HepG2 (cell line): ENCODE measurements around the gene NPPC. TPM values are rescaled to one million over a fixed set of nuclear protein-coding genes. Genes with fewer than 3 reads are reported as not detected.

Experiments used
- CBFB ChIP-seq: sonication (generic); formaldehyde crosslinking; IDR thresholded peaks from 2 replicates; pipeline ENCODE4 v1.4.0; 2020; ENCODE audit warnings: missing genetic modification reagents
- DDIT3 ChIP-seq: sonication (generic); formaldehyde crosslinking; IDR thresholded peaks from 2 replicates; pipeline ENCODE4 v1.4.0; 2020; ENCODE audit warnings: mild to moderate bottlenecking, missing genetic modification reagents
- FOXA1 ChIP-seq, 2 experiments: fragments of 450-650 bp in 1 of 2; sonication (generic) in 1 of 2; formaldehyde crosslinking in 1 of 2; IDR thresholded peaks; 2 replicates each; pipeline versions ENCODE4 v1.4.0 to v1.6.1; 2016 to 2020; ENCODE audit warnings: missing genetic modification reagents in 1 of 2
- GMEB1 ChIP-seq: sonication (generic); formaldehyde crosslinking; IDR thresholded peaks from 2 replicates; pipeline ENCODE4 v1.5.1; 2020; ENCODE audit warnings: missing genetic modification reagents, mild to moderate bottlenecking, borderline replicate concordance
- MAZ ChIP-seq, 2 experiments: sonication (generic) in 1 of 2; formaldehyde crosslinking in 1 of 2; IDR thresholded peaks; 2 replicates each; pipeline versions ENCODE4 v1.5.0 to v1.6.1; 2012 to 2020; ENCODE audit warnings: low read depth in 2 of 2, mild to moderate bottlenecking in 2 of 2, borderline replicate concordance in 1 of 2, improper control_type of control experiment in 1 of 2, low read length in 1 of 2, missing genetic modification reagents in 1 of 2, moderate library complexity in 1 of 2
- PRDM15 ChIP-seq: sonication (generic); formaldehyde crosslinking; IDR thresholded peaks from 2 replicates; pipeline ENCODE4 v1.4.0; 2020; ENCODE audit warnings: missing genetic modification reagents
- ZBTB33 ChIP-seq: sonication (generic); formaldehyde crosslinking; IDR thresholded peaks from 2 replicates; pipeline ENCODE4 v1.4.0; 2020; ENCODE audit warnings: missing genetic modification reagents
- ZNF230 ChIP-seq: sonication (generic); formaldehyde crosslinking; IDR thresholded peaks from 2 replicates; pipeline ENCODE4 v1.4.0; 2020; ENCODE audit warnings: mild to moderate bottlenecking, missing genetic modification reagents
- ZNF580 ChIP-seq: IDR thresholded peaks from 2 replicates; pipeline ENCODE4 v1.6.1; 2016; ENCODE audit warnings: low read depth, borderline replicate concordance
- ZNF800 ChIP-seq: sonication (generic); formaldehyde crosslinking; IDR thresholded peaks from 2 replicates; pipeline ENCODE4 v1.4.0; 2020; ENCODE audit warnings: missing genetic modification reagents
- polyA plus RNA-seq, 8 experiments: library from polyadenylated mRNA; depleted of rRNA in 3 of 8; stranded (reverse) in 7 of 8; unstranded in 1 of 8; fragments of >200 nt; fragmentation: Illumina TruSeq in 4 of 8; extraction: Trizol in 4 of 8; gene quantifications; 2 replicates each; pipeline versions ENCODE4 v1.2.1 to v1.2.3, GENCODE V29; 2011 to 2016; ENCODE audit warnings: low read depth in 4 of 8, missing spikeins in 1 of 8, mixed read lengths in 1 of 8; ENCODE audit not compliant: insufficient read depth in 1 of 8
- total RNA-seq, 5 experiments: library from RNA; depleted of rRNA; stranded (reverse); fragments of >200 nt; fragmentation: Illumina TruSeq; extraction: Trizol; gene quantifications; 2 replicates each; pipeline ENCODE4 v1.2.3, GENCODE V29; 2016; ENCODE audit warnings: low read depth in 1 of 5

The NPPC gene
- total and polyA plus RNA-seq, 2 of the 13 experiments (the other 11 are each of a cell fraction or from before 2014, with no cell fraction given), result 0.11 TPM; not detected in 1

GRCh38 chr2:231900486-231900942 is 25.7 kb downstream of the NPPC start (continued):
- TF ChIP-seq CBFB (CRISPR knock-in tag) (peak; percentile 86), MAZ (IDR thresholded peaks at IDR 0.05; ENCODE audit: borderline replicate concordance, low read depth, low read length) (0 out of 2 replicates have a peak, but pooled peaks have one; percentile 12), MAZ (CRISPR knock-in tag; IDR thresholded peaks at IDR 0.05; ENCODE audit: low read depth) (peak; percentile 41; the same call in 1 of the 2 replicates), DDIT3 (no peak), GMEB1 (CRISPR knock-in tag) (peak; percentile 50; the same call in 1 of the 2 replicates), ZNF580 (CRISPR knock-in tag) (peak; percentile 74; the same call in 1 of the 2 replicates), PRDM15 (CRISPR knock-in tag) (no peak), ZNF800 (CRISPR knock-in tag) (peak; percentile 72; the same call in 1 of the 2 replicates), ZBTB33 (no peak), FOXA1 (IDR thresholded peaks at IDR 0.05) (no peak), FOXA1 (CRISPR knock-in tag; IDR thresholded peaks at IDR 0.05) (peak; percentile 31; the same call in 1 of the 2 replicates), ZNF230 (CRISPR knock-in tag) (no peak)
